ENCODE results near the gene KIF12. TPM values are rescaled to one million over a fixed set of nuclear protein-coding genes. Genes with fewer than 3 reads are reported as not detected.

KIF12 gene
- total and polyA plus RNA-seq, 2 of the 13 experiments (the other 11 are each of a cell fraction or from before 2014, with no cell fraction given), result 1.8 to 12.5 TPM

DNA sequence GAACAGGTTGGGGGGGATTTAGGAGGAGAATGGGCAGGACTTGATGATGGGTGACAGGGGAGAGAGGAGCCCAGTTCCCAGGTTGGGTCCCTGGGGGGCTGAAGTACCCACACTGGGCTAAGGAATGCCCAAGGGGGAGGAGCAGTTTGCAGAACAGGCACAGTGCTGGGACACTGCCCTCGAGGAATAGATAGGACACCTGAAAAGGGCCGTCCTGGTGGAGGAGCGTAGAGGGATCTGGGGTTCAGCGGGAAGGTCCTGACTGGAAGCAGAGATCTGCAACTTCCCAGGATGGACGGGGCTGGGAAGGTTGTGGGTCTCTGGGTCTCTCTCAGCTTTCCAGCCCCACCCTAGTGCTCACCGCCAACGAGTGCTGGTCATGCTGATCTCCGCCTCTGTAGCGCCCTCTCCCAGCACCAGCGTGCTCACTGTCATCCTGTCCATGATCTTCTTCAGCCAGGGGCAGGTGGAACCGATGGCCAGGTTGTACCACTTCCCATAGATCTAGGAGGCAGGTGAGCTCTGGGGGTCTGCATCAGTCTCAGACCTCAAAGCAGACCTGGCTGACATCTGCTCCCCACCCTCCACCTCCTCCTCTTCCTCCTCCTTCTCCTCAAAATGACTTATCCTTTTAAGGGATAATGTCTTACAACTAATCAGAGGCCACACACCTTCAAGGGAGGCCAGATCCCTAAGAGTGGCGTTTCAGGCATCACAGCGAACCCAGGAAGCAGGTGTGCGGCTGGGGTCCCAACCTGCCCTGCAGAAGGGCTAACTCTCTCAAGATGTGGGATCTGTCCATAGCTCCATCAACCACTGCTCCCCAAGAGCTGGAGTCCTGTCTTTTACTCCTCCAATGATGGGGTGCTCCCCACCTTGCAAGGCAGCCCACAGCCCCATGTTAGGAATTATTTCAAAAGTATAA, 22.6 kb downstream of the KIF12 start (continued):
- TF ChIP-seq, protein P1, sequence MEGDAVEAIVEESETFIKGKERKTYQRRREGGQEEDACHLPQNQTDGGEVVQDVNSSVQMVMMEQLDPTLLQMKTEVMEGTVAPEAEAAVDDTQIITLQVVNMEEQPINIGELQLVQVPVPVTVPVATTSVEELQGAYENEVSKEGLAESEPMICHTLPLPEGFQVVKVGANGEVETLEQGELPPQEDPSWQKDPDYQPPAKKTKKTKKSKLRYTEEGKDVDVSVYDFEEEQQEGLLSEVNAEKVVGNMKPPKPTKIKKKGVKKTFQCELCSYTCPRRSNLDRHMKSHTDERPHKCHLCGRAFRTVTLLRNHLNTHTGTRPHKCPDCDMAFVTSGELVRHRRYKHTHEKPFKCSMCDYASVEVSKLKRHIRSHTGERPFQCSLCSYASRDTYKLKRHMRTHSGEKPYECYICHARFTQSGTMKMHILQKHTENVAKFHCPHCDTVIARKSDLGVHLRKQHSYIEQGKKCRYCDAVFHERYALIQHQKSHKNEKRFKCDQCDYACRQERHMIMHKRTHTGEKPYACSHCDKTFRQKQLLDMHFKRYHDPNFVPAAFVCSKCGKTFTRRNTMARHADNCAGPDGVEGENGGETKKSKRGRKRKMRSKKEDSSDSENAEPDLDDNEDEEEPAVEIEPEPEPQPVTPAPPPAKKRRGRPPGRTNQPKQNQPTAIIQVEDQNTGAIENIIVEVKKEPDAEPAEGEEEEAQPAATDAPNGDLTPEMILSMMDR (CRISPR knock-in tag; IDR thresholded peaks at IDR 0.05), result peak; percentile 87
- no peak for TF ChIP-seq ZKSCAN5 (CRISPR knock-in tag; IDR thresholded peaks at IDR 0.05)
- no peak; the same call in 1 of the 2 replicates for TF ChIP-seq ZZZ3 (CRISPR knock-in tag; IDR thresholded peaks at IDR 0.05; ENCODE audit: borderline replicate concordance)
- TF ChIP-seq, protein P2, sequence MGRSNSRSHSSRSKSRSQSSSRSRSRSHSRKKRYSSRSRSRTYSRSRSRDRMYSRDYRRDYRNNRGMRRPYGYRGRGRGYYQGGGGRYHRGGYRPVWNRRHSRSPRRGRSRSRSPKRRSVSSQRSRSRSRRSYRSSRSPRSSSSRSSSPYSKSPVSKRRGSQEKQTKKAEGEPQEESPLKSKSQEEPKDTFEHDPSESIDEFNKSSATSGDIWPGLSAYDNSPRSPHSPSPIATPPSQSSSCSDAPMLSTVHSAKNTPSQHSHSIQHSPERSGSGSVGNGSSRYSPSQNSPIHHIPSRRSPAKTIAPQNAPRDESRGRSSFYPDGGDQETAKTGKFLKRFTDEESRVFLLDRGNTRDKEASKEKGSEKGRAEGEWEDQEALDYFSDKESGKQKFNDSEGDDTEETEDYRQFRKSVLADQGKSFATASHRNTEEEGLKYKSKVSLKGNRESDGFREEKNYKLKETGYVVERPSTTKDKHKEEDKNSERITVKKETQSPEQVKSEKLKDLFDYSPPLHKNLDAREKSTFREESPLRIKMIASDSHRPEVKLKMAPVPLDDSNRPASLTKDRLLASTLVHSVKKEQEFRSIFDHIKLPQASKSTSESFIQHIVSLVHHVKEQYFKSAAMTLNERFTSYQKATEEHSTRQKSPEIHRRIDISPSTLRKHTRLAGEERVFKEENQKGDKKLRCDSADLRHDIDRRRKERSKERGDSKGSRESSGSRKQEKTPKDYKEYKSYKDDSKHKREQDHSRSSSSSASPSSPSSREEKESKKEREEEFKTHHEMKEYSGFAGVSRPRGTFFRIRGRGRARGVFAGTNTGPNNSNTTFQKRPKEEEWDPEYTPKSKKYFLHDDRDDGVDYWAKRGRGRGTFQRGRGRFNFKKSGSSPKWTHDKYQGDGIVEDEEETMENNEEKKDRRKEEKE (IDR thresholded peaks at IDR 0.05), result no peak
- TF ChIP-seq, protein P3, sequence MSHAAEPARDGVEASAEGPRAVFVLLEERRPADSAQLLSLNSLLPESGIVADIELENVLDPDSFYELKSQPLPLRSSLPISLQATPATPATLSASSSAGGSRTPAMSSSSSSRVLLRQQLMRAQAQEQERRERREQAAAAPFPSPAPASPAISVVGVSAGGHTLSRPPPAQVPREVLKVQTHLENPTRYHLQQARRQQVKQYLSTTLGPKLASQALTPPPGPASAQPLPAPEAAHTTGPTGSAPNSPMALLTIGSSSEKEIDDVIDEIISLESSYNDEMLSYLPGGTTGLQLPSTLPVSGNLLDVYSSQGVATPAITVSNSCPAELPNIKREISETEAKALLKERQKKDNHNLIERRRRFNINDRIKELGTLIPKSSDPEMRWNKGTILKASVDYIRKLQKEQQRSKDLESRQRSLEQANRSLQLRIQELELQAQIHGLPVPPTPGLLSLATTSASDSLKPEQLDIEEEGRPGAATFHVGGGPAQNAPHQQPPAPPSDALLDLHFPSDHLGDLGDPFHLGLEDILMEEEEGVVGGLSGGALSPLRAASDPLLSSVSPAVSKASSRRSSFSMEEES (CRISPR knock-in tag; IDR thresholded peaks at IDR 0.05), result no peak
- no peak for TF ChIP-seq RAD51 (IDR thresholded peaks at IDR 0.05; ENCODE audit: borderline replicate concordance)
- no peak; the same call in 1 of the 2 replicates for TF ChIP-seq YEATS4 (CRISPR knock-in tag; IDR thresholded peaks at IDR 0.05; ENCODE audit: borderline replicate concordance)
- no peak for TF ChIP-seq ZNF83 (CRISPR knock-in tag; IDR thresholded peaks at IDR 0.05; ENCODE audit: borderline replicate concordance)
- no peak for TF ChIP-seq ZNF296 (CRISPR knock-in tag; conservative IDR thresholded peaks at IDR 0.05)
- no peak for TF ChIP-seq ZFP36L2 (CRISPR knock-in tag; IDR thresholded peaks at IDR 0.05)
- TF ChIP-seq, protein P4, sequence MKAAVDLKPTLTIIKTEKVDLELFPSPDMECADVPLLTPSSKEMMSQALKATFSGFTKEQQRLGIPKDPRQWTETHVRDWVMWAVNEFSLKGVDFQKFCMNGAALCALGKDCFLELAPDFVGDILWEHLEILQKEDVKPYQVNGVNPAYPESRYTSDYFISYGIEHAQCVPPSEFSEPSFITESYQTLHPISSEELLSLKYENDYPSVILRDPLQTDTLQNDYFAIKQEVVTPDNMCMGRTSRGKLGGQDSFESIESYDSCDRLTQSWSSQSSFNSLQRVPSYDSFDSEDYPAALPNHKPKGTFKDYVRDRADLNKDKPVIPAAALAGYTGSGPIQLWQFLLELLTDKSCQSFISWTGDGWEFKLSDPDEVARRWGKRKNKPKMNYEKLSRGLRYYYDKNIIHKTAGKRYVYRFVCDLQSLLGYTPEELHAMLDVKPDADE (CRISPR knock-in tag; IDR thresholded peaks at IDR 0.05), result no peak
- peak; percentile 49; the same call in 1 of the 2 replicates for TF ChIP-seq TBX2 (CRISPR knock-in tag; IDR thresholded peaks at IDR 0.05; ENCODE audit: borderline replicate concordance)
- peak; percentile 62; the same call in 1 of the 2 replicates for TF ChIP-seq ZBTB7A (CRISPR knock-in tag; IDR thresholded peaks at IDR 0.05)
- peak; percentile 25; the same call in 1 of the 2 replicates for TF ChIP-seq ZFP90 (CRISPR knock-in tag; IDR thresholded peaks at IDR 0.05; ENCODE audit: borderline replicate concordance)
- TF ChIP-seq ZBTB20 (CRISPR knock-in tag; IDR thresholded peaks at IDR 0.05; ENCODE audit: borderline replicate concordance, low read depth), result no peak
- TF ChIP-seq ZNF569 (CRISPR knock-in tag; IDR thresholded peaks at IDR 0.05; ENCODE audit: borderline replicate concordance), result no peak
- TF ChIP-seq CAMTA2 (CRISPR knock-in tag; IDR thresholded peaks at IDR 0.05; ENCODE audit: borderline replicate concordance), result no peak
- 0 out of 2 replicates have a peak, but pooled peaks have one; percentile 11 for TF ChIP-seq SOX5 (CRISPR knock-in tag; IDR thresholded peaks at IDR 0.05; ENCODE audit: borderline replicate concordance)
- peak; percentile 93; the same call in 1 of the 2 replicates for TF ChIP-seq SIN3A (IDR thresholded peaks at IDR 0.05; ENCODE audit: borderline replicate concordance, low read depth, low read length)
- TF ChIP-seq ZNF367 (CRISPR knock-in tag; IDR thresholded peaks at IDR 0.05; ENCODE audit: borderline replicate concordance), result no peak
- peak; percentile 19; the same call in 1 of the 2 replicates for TF ChIP-seq HOXA3 (CRISPR knock-in tag; IDR thresholded peaks at IDR 0.05)
